Calu3 (cell line): ENCODE measurements around the gene TAF11L4. TPM values are rescaled to one million over a fixed set of nuclear protein-coding genes. Genes with fewer than 3 reads are reported as not detected.
"Not testable (repeated sequence)": the region's sequence is repeated elsewhere in the genome, so short reads cannot be mapped to it uniquely, and the experiment has no call there.

ENCODE experiments used
- BruUV-seq: library from RNA; stranded (reverse); fragments of 400-500 nt; replicated peaks from 2 replicates; lab custom pipeline; 2021; lab: Mats Ljungman, UMichigan
- CTCF ChIA-PET: fragments of 300-600 bp; sonication (Branson Sonifier 250); formaldehyde crosslinking; loops from one replicate; lab custom pipeline; 2022; ENCODE audit warnings: antibody characterized with exemption; lab: Charles Lee
- DNase-seq: peaks from one replicate; pipeline ENCODE4 v3.0.0; 2022
- H3K27ac Mint-ChIP-seq: one replicate; pipeline ENCODE4 v1.8.0; 2022; ENCODE audit warnings: mixed read lengths; ENCODE audit not compliant: unreplicated experiment
- H3K27me3 Mint-ChIP-seq: one replicate; pipeline ENCODE4 v1.8.0; 2022; ENCODE audit warnings: mixed read lengths; ENCODE audit not compliant: unreplicated experiment
- H3K36me3 Mint-ChIP-seq: one replicate; pipeline ENCODE4 v1.8.0; 2022; ENCODE audit warnings: mild to moderate bottlenecking, moderate library complexity, mixed read lengths; ENCODE audit not compliant: insufficient read depth, unreplicated experiment
- H3K4me1 Mint-ChIP-seq: one replicate; pipeline ENCODE4 v1.8.0; 2022; ENCODE audit warnings: mild to moderate bottlenecking, low read depth, mixed read lengths; ENCODE audit not compliant: unreplicated experiment
- H3K4me3 Mint-ChIP-seq: one replicate; pipeline ENCODE4 v1.8.0; 2022; ENCODE audit warnings: mild to moderate bottlenecking, low read depth, moderate library complexity, mixed read lengths; ENCODE audit not compliant: unreplicated experiment
- H3K9me3 Mint-ChIP-seq: one replicate; pipeline ENCODE4 v1.8.0; 2022; ENCODE audit warnings: low read depth, mixed read lengths; ENCODE audit not compliant: unreplicated experiment
- intact Hi-C: fragments of 100-400 bp; cut with micrococcal nuclease; formaldehyde crosslinking; loops from one replicate; pipeline ENCODE4 v1.10.0; 2022; ENCODE audit not compliant: unreplicated experiment
- total RNA-seq: library from RNA; stranded (reverse); gene quantifications from 2 replicates; pipeline ENCODE4 v1.2.3, GENCODE V29; 2022

The TAF11L4 gene
- total RNA-seq, 1 experiment from 2014 or later = not detected

DNA sequence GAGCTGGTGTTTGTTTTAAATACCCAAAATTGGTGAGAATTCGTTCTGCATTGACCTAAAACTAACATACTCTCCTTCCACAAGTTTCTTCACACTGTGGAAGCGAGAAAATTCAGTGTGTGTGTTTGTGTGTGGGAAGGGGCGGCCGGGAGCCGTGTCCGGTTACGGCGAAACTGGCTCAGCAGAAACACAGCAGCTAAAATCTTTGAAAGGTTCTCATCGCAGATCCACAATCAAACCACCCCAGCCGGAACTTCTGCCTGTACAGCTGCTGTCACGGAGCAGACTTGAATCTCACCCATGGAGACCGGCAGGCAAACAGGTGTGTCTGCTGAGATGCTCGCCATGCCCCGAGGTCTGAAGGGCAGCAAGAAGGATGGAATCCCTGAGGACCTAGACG, 6.8 kb downstream of the TAF11L4 start, which contains the start of gene TAF11L6:
TSS of gene TAF11L6 (plus strand) at position 301 of the 400 bp plus-strand sequence.
- DNase-seq, H3K4me1 Mint-ChIP-seq, H3K9me3 Mint-ChIP-seq, H3K36me3 Mint-ChIP-seq, BruUV-seq, CTCF ChIA-PET, intact Hi-C loops, H3K27me3 Mint-ChIP-seq, H3K27ac Mint-ChIP-seq, H3K4me3 Mint-ChIP-seq: not testable (repeated sequence)

Other genes with a start within 250 kb of the TAF11L4 start
- gene TAF11L2, start 23.6 kb upstream of the TAF11L4 start, total RNA-seq = not detected in 2 replicates
- not detected in 2 replicates for gene TAF11L3, start 3.4 kb upstream of the TAF11L4 start, total RNA-seq
- not detected in 2 replicates for gene TAF11L5, start 3.4 kb downstream of the TAF11L4 start, total RNA-seq
- gene TAF11L6, start 6.9 kb downstream of the TAF11L4 start, total RNA-seq = not detected in 2 replicates
- gene TAF11L7, start 64.0 kb downstream of the TAF11L4 start, total RNA-seq = not detected in 2 replicates
- gene TAF11L8, start 69.2 kb downstream of the TAF11L4 start, total RNA-seq = not detected in 2 replicates
- gene TAF11L9, start 72.6 kb downstream of the TAF11L4 start, total RNA-seq = not detected in 2 replicates
- not detected in 2 replicates for gene TAF11L10, start 76.0 kb downstream of the TAF11L4 start, total RNA-seq
- gene TAF11L11, start 82.4 kb downstream of the TAF11L4 start, total RNA-seq = not detected in 2 replicates
- gene TAF11L12, start 88.6 kb downstream of the TAF11L4 start, total RNA-seq = not detected in 2 replicates
- gene TAF11L13, start 110.3 kb downstream of the TAF11L4 start, total RNA-seq = not detected in 2 replicates
- not detected in 2 replicates for gene TAF11L14, start 112.7 kb downstream of the TAF11L4 start, total RNA-seq